T-helper 1 cell (primary cell): ENCODE measurements around the gene MRS2.
"Not testable (repeated sequence)": the region's sequence is repeated elsewhere in the genome, so short reads cannot be mapped to it uniquely, and the experiment has no call there.

ENCODE experiments used
- DNase-seq, 5 donors: peaks; one replicate each; pipeline ENCODE4 v3.0.0-alpha.2; 2012 to 2020
- total RNA-seq, 4 donors: gene quantifications; one replicate each; lab custom pipeline; 2026; lab: John Stamatoyannopoulos, UW

Gene MRS2
- 10.1 to 24.9 (median 15.2) reads per million in 4 donors for total RNA-seq

DNA sequence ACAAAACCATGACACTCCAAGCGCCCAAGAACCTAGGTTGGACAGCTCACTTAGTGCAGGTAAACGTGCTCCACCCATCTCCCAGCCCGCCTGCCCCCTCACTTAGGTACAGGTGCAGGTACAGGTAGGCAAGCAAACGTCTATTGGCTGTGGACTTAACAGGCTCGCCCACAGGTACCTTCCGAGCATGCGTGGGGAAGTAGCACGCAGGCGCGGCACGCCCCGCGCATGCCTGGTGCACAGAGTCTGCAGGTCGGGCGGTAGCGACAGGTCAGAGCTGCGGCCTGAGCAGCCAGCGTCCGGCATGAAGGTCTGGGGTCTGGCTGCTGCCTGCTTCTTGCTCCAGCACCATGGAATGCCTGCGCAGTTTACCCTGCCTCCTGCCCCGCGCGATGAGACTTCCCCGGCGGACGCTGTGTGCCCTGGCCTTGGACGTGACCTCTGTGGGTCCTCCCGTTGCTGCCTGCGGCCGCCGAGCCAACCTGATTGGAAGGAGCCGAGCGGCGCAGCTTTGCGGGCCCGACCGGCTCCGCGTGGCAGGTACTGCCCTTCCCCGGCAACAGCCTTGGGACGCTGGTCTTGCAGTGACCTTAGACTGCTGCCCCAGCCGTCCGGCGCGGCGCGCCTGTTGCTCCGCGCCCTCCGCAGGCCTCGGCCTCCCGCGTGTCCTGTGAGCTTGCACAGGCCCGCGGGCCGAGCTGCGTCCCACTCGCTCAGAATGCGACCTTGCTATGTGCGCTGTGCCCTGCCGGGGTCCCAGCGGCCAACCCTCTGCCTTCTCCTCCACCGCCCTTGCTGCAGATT lies at the start of gene MRS2:
Gene MRS2, plus strand, starts transcription at position 240 of the 804 bp plus-strand sequence. Its CDS starts 111 bp downstream, at position 351.
- DNase-seq: peak; percentile 53 to 80 (median 61)

DNA sequence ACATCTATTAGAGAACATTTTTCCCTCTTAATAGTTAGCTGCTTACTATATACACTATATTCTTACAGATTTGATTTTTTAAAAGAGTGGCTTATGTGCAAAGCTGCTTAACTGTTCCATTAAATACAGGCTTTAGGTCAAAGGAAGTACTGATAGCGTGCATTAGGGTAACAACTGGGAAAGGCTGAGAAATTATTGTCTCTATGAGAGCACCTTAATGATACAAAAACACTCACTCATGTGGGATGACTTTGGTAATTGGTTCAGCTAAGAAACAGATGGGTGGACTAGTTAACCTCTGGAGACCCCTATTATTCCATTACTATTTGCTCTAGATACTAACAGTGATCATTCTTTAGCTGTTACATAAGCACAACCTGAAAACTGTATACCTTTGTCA lies 48.9 kb upstream of the MRS2 start:
- DNase-seq: no peak

GRCh38 chr6:24355393-24355792 lies 47.3 kb upstream of the MRS2 start:
- no peak for DNase-seq

GRCh38 chr6:24356310-24356973 lies 46.3 kb upstream of the MRS2 start:
- DNase-seq: no peak

GRCh38 chr6:24357336-24358218 lies 45.2 kb upstream of the MRS2 start, which contains the start of gene DCDC2:
Gene DCDC2 (minus strand): TSS chr6:24358059. CDS start chr6:24357750, 309 bp downstream.
- DNase-seq: peak in 4 of 5 donors; percentile 17 to 33 (median 25)

DNA sequence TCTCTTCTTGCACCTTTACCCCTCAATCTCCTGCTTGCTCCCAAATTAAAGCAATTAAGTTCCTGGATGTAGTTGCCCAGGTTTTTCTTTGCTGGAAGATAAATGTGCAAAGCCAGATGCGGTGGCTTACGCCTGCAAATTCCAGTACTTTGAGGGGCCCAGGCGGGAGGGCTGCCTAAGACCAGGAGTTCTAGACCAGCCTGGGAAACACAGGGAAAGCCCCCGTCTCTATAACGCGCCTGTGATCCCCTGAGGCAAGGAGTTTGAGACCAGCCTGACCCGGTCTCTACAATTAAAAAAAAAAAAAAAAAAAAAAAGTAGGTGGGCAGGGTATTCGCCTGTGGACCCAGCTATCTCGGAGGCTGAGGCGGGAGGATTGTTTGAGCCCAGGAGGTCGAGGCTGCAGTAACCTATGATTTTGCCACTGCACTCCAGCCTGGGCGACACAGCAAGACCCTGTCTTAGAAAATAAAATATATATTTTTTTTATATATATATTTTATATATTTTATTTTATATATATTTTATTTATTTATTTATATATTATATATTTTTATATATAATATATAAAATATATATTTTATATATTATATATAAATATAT lies 44.4 kb upstream of the MRS2 start:
- no peak for DNase-seq

- peak; percentile 46 to 80 (median 63) for DNase-seq
These were observed 42.9 kb upstream of the MRS2 start for GRCh38 chr6:24359640-24360454.

GRCh38 chr6:24362363-24362762 lies 40.4 kb upstream of the MRS2 start:
- not testable (repeated sequence) for DNase-seq

GRCh38 chr6:24365103-24365633 lies 37.6 kb upstream of the MRS2 start:
- not testable (repeated sequence) for DNase-seq

DNA sequence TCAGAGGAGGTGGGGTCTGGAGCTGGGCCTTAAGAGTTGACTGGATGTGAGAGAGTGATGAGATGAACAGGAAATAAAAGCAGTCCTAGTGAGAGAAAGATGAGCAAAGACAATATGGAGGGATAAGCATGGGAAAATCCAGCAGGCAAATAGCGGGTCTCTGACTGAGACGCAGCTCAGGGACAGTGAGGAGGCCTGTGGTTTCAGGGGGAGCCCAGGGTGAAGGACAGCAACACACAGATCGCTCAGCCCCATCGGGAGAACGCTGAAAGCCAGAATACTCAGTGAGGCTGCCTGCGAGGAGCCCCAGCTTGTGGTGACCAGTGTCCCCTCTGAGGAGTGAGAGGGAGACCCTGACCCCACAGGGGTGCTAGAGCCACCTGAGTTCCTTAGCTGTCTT lies 28.1 kb upstream of the MRS2 start:
- DNase-seq: no peak

- no peak for DNase-seq
These were observed 25.9 kb upstream of the MRS2 start for GRCh38 chr6:24376871-24377270.

DNA sequence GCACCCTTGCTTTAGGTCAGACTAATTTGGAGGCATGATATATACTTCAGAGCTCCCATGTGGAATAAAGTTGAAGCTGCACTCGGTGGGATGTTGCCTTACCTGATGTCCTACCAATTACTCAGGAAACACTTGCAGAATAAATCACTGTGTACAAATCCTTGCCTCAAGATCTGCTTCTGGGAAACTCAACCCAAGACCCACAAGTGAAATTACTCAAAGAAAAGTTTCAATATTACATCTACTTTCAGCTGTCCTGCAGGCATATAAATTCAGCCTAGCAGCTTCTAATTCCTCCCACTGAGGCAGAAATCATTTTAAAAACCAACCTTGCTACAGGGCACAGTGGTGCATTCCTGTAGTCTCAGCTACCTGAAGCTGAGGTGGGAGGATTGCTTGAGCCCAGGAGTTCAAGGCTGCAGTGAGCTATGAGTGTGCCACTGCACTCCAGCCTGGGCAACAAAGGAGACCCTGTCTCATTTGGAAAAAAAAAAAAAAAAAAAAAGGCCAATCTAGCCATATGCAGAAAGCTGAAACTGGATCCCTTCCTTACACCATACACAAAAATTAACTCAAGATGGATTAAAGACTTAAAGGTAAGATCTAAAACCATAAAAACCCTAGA lies 24.2 kb upstream of the MRS2 start:
- no peak for DNase-seq

DNA sequence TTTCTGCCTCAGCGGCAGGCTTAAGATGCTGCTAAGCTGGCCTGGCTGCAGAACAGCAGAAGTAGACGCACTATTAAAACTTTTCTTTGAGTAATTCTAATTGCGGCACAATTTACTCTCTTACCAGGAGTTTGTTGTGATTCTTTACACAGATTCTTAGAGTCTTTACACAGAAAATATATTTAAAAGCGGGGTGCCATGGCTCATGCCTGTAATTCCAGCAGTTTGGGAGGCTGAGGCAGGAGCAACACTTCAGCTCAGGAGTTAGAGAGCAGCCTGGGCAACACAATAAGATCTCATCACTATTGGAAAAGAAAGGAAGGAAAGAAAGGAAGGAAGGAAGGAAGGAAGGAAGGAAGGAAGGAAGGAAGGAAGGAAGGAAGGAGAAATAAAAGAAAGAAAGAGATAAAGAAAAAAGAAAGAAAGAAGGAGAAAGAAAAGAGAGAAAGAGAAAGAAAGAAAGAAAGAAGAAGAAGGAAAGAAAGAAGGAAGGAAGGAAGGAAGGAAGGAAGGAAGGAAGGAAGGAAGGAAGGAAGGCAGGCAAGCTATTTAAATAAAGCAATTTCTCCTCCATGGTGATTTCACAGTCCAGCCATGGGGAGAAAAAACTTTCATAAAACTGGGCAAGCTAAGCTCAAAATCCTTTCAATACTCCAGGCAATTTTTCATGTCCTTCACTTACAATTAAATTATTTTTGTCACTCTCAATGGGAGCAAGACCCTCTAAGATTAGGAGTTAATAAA lies 21.1 kb upstream of the MRS2 start:
- DNase-seq: no peak

DNA sequence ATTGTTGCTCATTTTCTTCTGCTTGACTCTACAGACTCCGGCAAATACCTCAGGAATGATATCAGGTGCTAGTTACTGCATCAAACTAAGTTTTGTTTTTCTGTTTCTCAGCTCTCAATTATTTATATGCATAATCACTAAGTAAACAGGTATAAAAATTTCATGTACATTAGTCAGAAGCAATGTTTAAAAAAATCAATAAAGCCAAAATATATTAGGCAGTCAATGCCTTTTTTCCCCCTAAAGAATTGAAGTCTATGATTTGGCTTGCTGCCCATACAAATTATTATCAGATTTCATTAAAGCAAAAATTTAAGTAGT lies 20.6 kb upstream of the MRS2 start:
- DNase-seq: no peak

DNA sequence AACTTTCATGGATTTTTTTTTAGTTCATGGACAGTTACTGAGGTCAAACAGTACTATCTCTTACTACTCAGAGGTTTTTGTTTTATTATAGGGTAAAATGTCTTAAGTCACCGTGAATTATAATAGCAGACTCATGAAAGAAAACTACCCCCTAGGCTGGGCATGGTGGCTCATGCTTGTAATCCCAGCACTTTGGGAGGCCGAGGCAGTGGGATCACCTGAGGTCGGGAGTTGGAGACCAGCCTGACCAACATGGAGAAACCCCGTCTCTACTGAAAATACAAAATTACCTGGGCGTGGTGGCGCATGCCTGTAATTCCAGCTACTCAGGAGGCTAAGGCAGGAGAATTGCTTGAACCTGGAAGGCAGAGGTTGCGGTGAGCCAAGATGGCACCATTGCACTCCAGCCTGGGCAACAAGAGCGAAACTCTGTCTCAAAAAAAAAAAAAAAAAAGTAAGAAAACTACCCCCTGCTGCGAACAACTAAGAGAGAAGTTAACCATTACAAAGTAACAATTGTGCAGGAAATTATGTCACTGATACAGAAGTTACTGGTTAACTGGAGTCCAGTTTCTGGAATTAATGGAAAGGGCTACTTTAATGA lies 19.7 kb upstream of the MRS2 start:
- not testable (repeated sequence) for DNase-seq

DNA sequence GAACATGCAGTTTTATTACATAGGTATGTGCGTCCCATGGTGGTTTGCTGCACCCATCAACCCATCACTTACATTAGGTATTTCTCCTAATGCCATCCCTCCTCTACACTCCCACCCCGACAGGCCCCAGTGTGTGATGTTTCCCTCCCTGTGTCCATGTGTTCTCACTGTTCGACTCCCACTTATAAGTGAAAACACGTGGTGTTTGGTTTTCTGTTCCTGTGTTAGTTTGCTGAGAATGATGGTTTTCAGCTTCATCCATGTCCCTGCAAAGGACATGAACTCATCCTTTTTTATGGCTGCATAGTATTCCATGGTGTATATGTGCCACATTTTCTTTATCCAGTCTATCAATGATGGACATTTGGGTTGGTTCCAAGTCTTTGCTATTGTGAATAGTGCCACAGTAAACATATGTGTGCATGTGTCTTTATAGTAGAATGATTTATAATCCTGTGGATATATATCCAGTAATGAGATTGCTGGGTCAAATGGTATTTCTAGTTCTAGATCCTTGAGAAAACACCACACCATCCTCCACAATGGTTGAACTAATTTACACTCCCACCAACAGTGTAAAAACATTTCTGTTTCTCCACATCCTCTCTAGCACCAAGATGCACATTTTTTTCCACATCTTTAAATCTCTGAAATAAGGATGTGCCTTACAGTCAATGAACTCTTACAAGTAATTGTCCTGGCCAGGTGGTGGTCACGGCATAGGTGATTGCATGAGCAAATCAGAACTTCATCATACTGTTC lies 18.2 kb upstream of the MRS2 start:
- not testable (repeated sequence) for DNase-seq

GRCh38 chr6:24385536-24386269 lies 17.0 kb upstream of the MRS2 start:
- no peak for DNase-seq

- DNase-seq: no peak
These were observed 14.9 kb upstream of the MRS2 start for GRCh38 chr6:24387818-24388217.
